ENCODE results near the gene PKIB.

GRCh38 chr6:122647765-122648164 is 37.6 kb downstream of the PKIB start:
- TF ChIP-seq POLR2A (IDR thresholded peaks at IDR 0.05; ENCODE audit: low read depth, low read length) (no peak), POLR2AphosphoS5 (IDR thresholded peaks at IDR 0.05; ENCODE audit: low read depth, low read length) (no peak), SPI1 (IDR thresholded peaks at IDR 0.05; ENCODE audit: low read depth, low read length) (no peak), TAF1 (IDR thresholded peaks at IDR 0.05; ENCODE audit: low read depth, low read length) (no peak)

Measured in GM12891 (cell line).